HepG2 (cell line): Measurements from ENCODE around the gene PSMD1. TPM values are rescaled to one million over a fixed set of nuclear protein-coding genes. Genes with fewer than 3 reads are reported as not detected.
A peak's percentile ranks its signal among the peaks of the same experiment; 100 is the strongest.

Experiments
- AGO1 ChIP-seq: fragments of 200-400 bp; formaldehyde crosslinking; IDR thresholded peaks from 2 replicates; pipeline ENCODE4 v1.6.1; 2017; ENCODE audit warnings: mild to moderate bottlenecking, low read depth, low read length, moderate library complexity; ENCODE audit not compliant: poor library complexity, severe bottlenecking
- ARNT ChIP-seq: fragments of 450-650 bp; IDR thresholded peaks from 2 replicates; pipeline ENCODE4 v1.6.1; 2017
- ESRRA ChIP-seq: sonication (generic); formaldehyde crosslinking; IDR thresholded peaks from 2 replicates; pipeline ENCODE4 v1.5.1; 2020; ENCODE audit warnings: mild to moderate bottlenecking, low read depth, missing genetic modification reagents
- GMEB1 ChIP-seq: sonication (generic); formaldehyde crosslinking; IDR thresholded peaks from 2 replicates; pipeline ENCODE4 v1.5.1; 2020; ENCODE audit warnings: missing genetic modification reagents, mild to moderate bottlenecking, borderline replicate concordance
- JUN ChIP-seq: sonication (generic); formaldehyde crosslinking; IDR thresholded peaks from 2 replicates; pipeline ENCODE4 v1.4.0; 2020; ENCODE audit warnings: mild to moderate bottlenecking, missing genetic modification reagents
- MIXL1 ChIP-seq: IDR thresholded peaks from 2 replicates; pipeline ENCODE4 v1.6.1; 2016
- MTA1 ChIP-seq: sonication (generic); formaldehyde crosslinking; IDR thresholded peaks from 2 replicates; pipeline ENCODE4 v1.4.0; 2020; ENCODE audit warnings: missing genetic modification reagents, mild to moderate bottlenecking, borderline replicate concordance
- SCMH1 ChIP-seq: sonication (generic); formaldehyde crosslinking; IDR thresholded peaks from 2 replicates; pipeline ENCODE4 v1.9.0; 2021; ENCODE audit warnings: missing genetic modification reagents, mild to moderate bottlenecking, borderline replicate concordance
- SIN3B ChIP-seq: fragments of 150-350 bp; IDR thresholded peaks from 2 replicates; pipeline ENCODE4 v1.6.1; 2014; ENCODE audit warnings: low read length
- SNRNP70 ChIP-seq: fragments of 200-400 bp; formaldehyde crosslinking; IDR thresholded peaks from 2 replicates; pipeline ENCODE4 v1.6.1; 2017; ENCODE audit warnings: mild to moderate bottlenecking, low read depth, low read length, moderate library complexity
- TBL1XR1 ChIP-seq: fragments of 150-350 bp; IDR thresholded peaks from 2 replicates; pipeline ENCODE4 v1.6.1; 2014; ENCODE audit warnings: borderline replicate concordance, low read length; ENCODE audit not compliant: partially characterized antibody
- XRCC5 ChIP-seq: fragments of 200-400 bp; formaldehyde crosslinking; optimal IDR thresholded peaks from 2 replicates; pipeline ENCODE3; 2017; ENCODE audit warnings: mild to moderate bottlenecking, low read length
- ZIK1 ChIP-seq: sonication (generic); formaldehyde crosslinking; IDR thresholded peaks from 2 replicates; pipeline ENCODE4 v1.5.0; 2020; ENCODE audit warnings: mild to moderate bottlenecking, low read depth, missing genetic modification reagents, borderline replicate concordance
- ZMYM2 ChIP-seq: sonication (generic); formaldehyde crosslinking; IDR thresholded peaks from 2 replicates; pipeline ENCODE4 v1.8.0; 2022; ENCODE audit warnings: mild to moderate bottlenecking, missing genetic modification reagents
- ZNF121 ChIP-seq: sonication (generic); formaldehyde crosslinking; IDR thresholded peaks from 2 replicates; pipeline ENCODE4 v1.5.0; 2020; ENCODE audit warnings: mild to moderate bottlenecking, missing genetic modification reagents
- ZNF276 ChIP-seq: sonication (generic); formaldehyde crosslinking; IDR thresholded peaks from 2 replicates; pipeline ENCODE4 v1.4.0; 2020; ENCODE audit warnings: mild to moderate bottlenecking, low read depth, missing genetic modification reagents
- ZNF644 ChIP-seq: IDR thresholded peaks from 2 replicates; pipeline ENCODE4 v1.6.1; 2016; ENCODE audit warnings: low read depth
- ZNF678 ChIP-seq: sonication (generic); formaldehyde crosslinking; IDR thresholded peaks from 2 replicates; pipeline ENCODE4 v1.4.0; 2020; ENCODE audit warnings: mild to moderate bottlenecking, missing genetic modification reagents
- ZNF773 ChIP-seq: sonication (generic); formaldehyde crosslinking; IDR thresholded peaks from 2 replicates; pipeline ENCODE4 v1.4.0; 2020; ENCODE audit warnings: missing genetic modification reagents, borderline replicate concordance
- polyA plus RNA-seq, 8 experiments: library from polyadenylated mRNA; depleted of rRNA in 3 of 8; stranded (reverse) in 7 of 8; unstranded in 1 of 8; fragments of >200 nt; fragmentation: Illumina TruSeq in 4 of 8; extraction: Trizol in 4 of 8; gene quantifications; 2 replicates each; pipeline versions ENCODE4 v1.2.1 to v1.2.3, GENCODE V29; 2011 to 2016; ENCODE audit warnings: low read depth in 4 of 8, missing spikeins in 1 of 8, mixed read lengths in 1 of 8; ENCODE audit not compliant: insufficient read depth in 1 of 8
- total RNA-seq, 5 experiments: library from RNA; depleted of rRNA; stranded (reverse); fragments of >200 nt; fragmentation: Illumina TruSeq; extraction: Trizol; gene quantifications; 2 replicates each; pipeline ENCODE4 v1.2.3, GENCODE V29; 2016; ENCODE audit warnings: low read depth in 1 of 5
- TF ChIP-seq, protein P1 (sequence below): sonication (generic); formaldehyde crosslinking; IDR thresholded peaks from 2 replicates; pipeline ENCODE4 v1.4.0; 2020; ENCODE audit warnings: missing genetic modification reagents

Gene PSMD1
- total and polyA plus RNA-seq, 2 of the 13 experiments (the other 11 are each of a cell fraction or from before 2014, with no cell fraction given), result 136 to 191 TPM

DNA sequence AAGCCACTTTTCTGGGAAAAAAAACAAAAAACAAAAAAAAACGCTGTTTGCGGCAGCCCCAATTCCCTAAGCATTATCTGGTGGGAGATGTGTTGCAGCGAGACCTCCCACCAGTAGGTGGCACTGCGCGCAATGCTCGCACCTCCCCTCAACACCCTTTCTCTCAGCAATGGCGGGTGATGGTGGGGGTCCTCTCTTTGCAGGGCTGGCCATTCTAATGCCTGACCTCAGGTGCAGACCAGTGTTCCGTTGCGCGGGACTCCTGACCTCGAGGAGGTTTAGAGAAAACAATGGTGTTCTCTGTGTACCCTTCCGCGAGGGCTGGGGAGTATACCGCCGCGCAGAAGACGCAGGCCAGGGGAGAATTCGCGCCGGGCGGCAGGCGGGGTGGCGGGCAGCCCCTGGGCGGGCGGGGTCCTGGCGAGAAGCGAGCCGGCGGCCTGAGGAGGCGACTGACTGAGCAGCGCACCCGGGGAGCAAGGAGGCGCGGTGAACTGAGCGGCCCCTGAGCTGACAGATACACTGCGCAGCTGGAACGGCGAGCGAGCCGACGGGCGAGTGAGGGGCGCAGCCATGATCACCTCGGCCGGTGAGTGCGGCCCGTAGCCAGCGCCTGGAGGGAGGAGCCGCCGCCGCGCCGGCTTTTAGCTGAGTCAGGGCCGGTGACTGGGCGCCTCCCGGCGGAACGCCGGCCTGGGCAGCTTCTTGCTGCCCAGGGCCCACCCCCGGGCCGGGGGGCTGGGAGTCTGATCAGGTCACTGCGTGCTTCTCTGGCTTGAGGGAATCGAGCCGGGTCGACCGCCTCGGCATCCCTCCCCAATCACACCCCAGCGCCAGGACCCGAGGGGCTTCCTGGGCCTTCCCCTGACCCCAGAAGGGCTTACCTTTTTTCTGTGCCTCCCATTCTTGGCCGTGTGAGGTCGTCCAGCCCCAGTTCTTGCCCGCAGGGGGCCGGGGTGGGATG lies at the start of gene PSMD1 (continued):
- TF ChIP-seq AGO1, result no peak
- no peak for TF ChIP-seq JUN (CRISPR knock-in tag)
- TF ChIP-seq ZMYM2 (CRISPR knock-in tag), result no peak
- no peak for TF ChIP-seq ZIK1 (CRISPR knock-in tag)
- TF ChIP-seq SNRNP70, result no peak
- TF ChIP-seq MTA1 (CRISPR knock-in tag), result no peak
- peak; percentile 33; the same call in 1 of the 2 replicates for TF ChIP-seq ESRRA (CRISPR knock-in tag)
- TF ChIP-seq MIXL1, result no peak; the same call in 1 of the 2 replicates
- no peak for TF ChIP-seq ZNF773
- no peak for TF ChIP-seq ZNF121
- peak; percentile 45 for TF ChIP-seq TBL1XR1
- TF ChIP-seq, protein P1, sequence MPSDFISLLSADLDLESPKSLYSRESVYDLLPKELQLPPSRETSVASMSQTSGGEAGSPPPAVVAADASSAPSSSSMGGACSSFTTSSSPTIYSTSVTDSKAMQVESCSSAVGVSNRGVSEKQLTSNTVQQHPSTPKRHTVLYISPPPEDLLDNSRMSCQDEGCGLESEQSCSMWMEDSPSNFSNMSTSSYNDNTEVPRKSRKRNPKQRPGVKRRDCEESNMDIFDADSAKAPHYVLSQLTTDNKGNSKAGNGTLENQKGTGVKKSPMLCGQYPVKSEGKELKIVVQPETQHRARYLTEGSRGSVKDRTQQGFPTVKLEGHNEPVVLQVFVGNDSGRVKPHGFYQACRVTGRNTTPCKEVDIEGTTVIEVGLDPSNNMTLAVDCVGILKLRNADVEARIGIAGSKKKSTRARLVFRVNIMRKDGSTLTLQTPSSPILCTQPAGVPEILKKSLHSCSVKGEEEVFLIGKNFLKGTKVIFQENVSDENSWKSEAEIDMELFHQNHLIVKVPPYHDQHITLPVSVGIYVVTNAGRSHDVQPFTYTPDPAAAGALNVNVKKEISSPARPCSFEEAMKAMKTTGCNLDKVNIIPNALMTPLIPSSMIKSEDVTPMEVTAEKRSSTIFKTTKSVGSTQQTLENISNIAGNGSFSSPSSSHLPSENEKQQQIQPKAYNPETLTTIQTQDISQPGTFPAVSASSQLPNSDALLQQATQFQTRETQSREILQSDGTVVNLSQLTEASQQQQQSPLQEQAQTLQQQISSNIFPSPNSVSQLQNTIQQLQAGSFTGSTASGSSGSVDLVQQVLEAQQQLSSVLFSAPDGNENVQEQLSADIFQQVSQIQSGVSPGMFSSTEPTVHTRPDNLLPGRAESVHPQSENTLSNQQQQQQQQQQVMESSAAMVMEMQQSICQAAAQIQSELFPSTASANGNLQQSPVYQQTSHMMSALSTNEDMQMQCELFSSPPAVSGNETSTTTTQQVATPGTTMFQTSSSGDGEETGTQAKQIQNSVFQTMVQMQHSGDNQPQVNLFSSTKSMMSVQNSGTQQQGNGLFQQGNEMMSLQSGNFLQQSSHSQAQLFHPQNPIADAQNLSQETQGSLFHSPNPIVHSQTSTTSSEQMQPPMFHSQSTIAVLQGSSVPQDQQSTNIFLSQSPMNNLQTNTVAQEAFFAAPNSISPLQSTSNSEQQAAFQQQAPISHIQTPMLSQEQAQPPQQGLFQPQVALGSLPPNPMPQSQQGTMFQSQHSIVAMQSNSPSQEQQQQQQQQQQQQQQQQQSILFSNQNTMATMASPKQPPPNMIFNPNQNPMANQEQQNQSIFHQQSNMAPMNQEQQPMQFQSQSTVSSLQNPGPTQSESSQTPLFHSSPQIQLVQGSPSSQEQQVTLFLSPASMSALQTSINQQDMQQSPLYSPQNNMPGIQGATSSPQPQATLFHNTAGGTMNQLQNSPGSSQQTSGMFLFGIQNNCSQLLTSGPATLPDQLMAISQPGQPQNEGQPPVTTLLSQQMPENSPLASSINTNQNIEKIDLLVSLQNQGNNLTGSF (CRISPR knock-in tag), result 0 out of 2 replicates have a peak, but pooled peaks have one; percentile 26
- no peak for TF ChIP-seq SCMH1 (CRISPR knock-in tag)
- peak; percentile 59; the same call in 1 of the 2 replicates for TF ChIP-seq ZNF276 (CRISPR knock-in tag)
- TF ChIP-seq ZNF678 (CRISPR knock-in tag), result 0 out of 2 replicates have a peak, but pooled peaks have one; percentile 20
- TF ChIP-seq GMEB1 (CRISPR knock-in tag), result peak; percentile 71; the same call in 1 of the 2 replicates
- TF ChIP-seq XRCC5, result peak; percentile 99
- no peak for TF ChIP-seq ZNF644 (CRISPR knock-in tag)
- TF ChIP-seq SIN3B, result peak; percentile 66
- no peak for TF ChIP-seq ARNT
